MM.1S (cell line): ENCODE data around the gene C10orf90.

Experiments used
- CTCF ChIP-seq: fragments of 300-600 bp; sonication (generic); IDR thresholded peaks from 2 replicates; pipeline ENCODE4 v1.5.1; 2016; ENCODE audit warnings: antibody characterized with exemption, low read length, mixed read lengths
- EZH2 ChIP-seq: fragments of 300-600 bp; sonication (generic); optimal IDR thresholded peaks from 2 replicates; pipeline ENCODE3; 2017; ENCODE audit warnings: low read depth, mild to moderate bottlenecking, antibody characterized with exemption, low read length, mixed read lengths
- EZH2phosphoT487 ChIP-seq: fragments of 300-600 bp; sonication (generic); IDR thresholded peaks from 2 replicates; pipeline ENCODE4 v1.6.1; 2018; ENCODE audit warnings: antibody characterized with exemption, low read length

- no peak for TF ChIP-seq CTCF
- no peak for TF ChIP-seq EZH2phosphoT487
- TF ChIP-seq EZH2, result no peak
Observed at GRCh38 chr10:126458466-126458865, 212.0 kb downstream of the C10orf90 start.
